K562 (cell line): Measurements from ENCODE around the gene RNF114. TPM values are rescaled to one million over a fixed set of nuclear protein-coding genes. Genes with fewer than 3 reads are reported as not detected.
A peak's percentile ranks its signal among the peaks of the same experiment; 100 is the strongest.

ENCODE experiments used
- ATAC-seq: fragments of 200-7000 bp; cut with Tn5 transposase; 3 replicates; pipeline ENCODE4 v1.9.1; 2020; ENCODE audit warnings: moderate library complexity
- BruUV-seq: library from RNA; stranded (reverse); fragments of 400-500 nt; replicated peaks from 2 replicates; lab custom pipeline; 2021; lab: Mats Ljungman, UMichigan
- CTCF ChIA-PET: fragments of 300-600 bp; formaldehyde crosslinking; extraction: SDS; loops from one replicate; lab custom pipeline; 2021; ENCODE audit warnings: low intra/inter-chr PET ratio; lab: Yijun Ruan, JAX
- POLR2A ChIA-PET: fragments of 300-600, 350-650 bp; sonication (Branson Sonifier 250); formaldehyde crosslinking; extraction: SDS; loops from one replicate; lab custom pipeline; 2021; ENCODE audit warnings: antibody characterized with exemption, inconsistent platforms; lab: Yijun Ruan, JAX
- DNase-seq, 4 experiments: peaks; one replicate each; pipeline versions ENCODE4 v3.0.0 to v3.0.0-alpha.2; 2011 to 2018; ENCODE audit warnings: low spot score in 3 of 4, mixed read lengths in 3 of 4; ENCODE audit errors: extremely low read depth in 1 of 4
- FAIRE-seq: peaks from 2 replicates; lab custom pipeline; 2011; peaks lifted over from hg19 to GRCh38; lab: Jason Lieb, UNC
- H2AFZ ChIP-seq: 2 replicates; pipeline ENCODE4 v1.6.0; 2011; ENCODE audit warnings: low read depth, low read length, control low read depth, inconsistent platforms
- H3K27ac ChIP-seq: fragments of 200-600 bp; 3 replicates; pipeline ENCODE4 v1.8.0; 2011; ENCODE audit warnings: low read depth, mild to moderate bottlenecking, control low read depth, inconsistent platforms, low read length, moderate library complexity, mixed read lengths; ENCODE audit errors: extremely low read depth
- H3K27me3 ChIP-seq, 2 experiments: fragments of 300-600 bp in 1 of 2; 2 replicates in 1 of 2; 3 replicates in 1 of 2; pipeline versions ENCODE4 v1.6.0 to v1.8.0; 2011; ENCODE audit warnings: inconsistent platforms in 2 of 2, low read length in 2 of 2, mild to moderate bottlenecking in 1 of 2, mixed read lengths in 1 of 2, moderate library complexity in 1 of 2; ENCODE audit not compliant: control insufficient read depth in 2 of 2, insufficient read depth in 2 of 2
- H3K36me3 ChIP-seq: fragments of 300-600 bp; 3 replicates; pipeline ENCODE4 v1.8.0; 2011; ENCODE audit warnings: mild to moderate bottlenecking, low read length, inconsistent platforms; ENCODE audit not compliant: control insufficient read depth, insufficient read depth
- H3K4me1 ChIP-seq, 2 experiments: fragments of 200-600 bp in 1 of 2; replicated peaks in 1 of 2; 2 replicates in 1 of 2; 3 replicates in 1 of 2; pipeline versions ENCODE4 v1.5.1 to v1.8.0; 2011; ENCODE audit warnings: inconsistent platforms in 2 of 2, low read length in 2 of 2, mild to moderate bottlenecking in 1 of 2, mixed read lengths in 1 of 2, moderate library complexity in 1 of 2; ENCODE audit not compliant: control insufficient read depth in 2 of 2, insufficient read depth in 2 of 2
- H3K4me2 ChIP-seq: 2 replicates; pipeline ENCODE4 v1.6.1; 2011; ENCODE audit warnings: low read length, control low read depth, inconsistent platforms, mixed read lengths; ENCODE audit not compliant: insufficient read depth
- H3K4me3 ChIP-seq: fragments of 200-600 bp; sonication (generic), shearing (Covaris generic); 2 replicates; pipeline ENCODE4 v1.5.1; 2016; ENCODE audit warnings: control low read depth, inconsistent platforms
- H3K79me2 ChIP-seq: fragments of 200-600 bp; 3 replicates; pipeline ENCODE4 v1.8.0; 2011; ENCODE audit warnings: low read length, inconsistent platforms; ENCODE audit not compliant: control insufficient read depth, insufficient read depth
- H3K9ac ChIP-seq, 2 experiments: 2 replicates each; pipeline versions ENCODE4 v1.6.0 to v1.6.1; 2011; ENCODE audit warnings: low read depth in 2 of 2, low read length in 2 of 2, control low read depth in 1 of 2, inconsistent platforms in 1 of 2, mild to moderate bottlenecking in 1 of 2, mixed read lengths in 1 of 2; ENCODE audit not compliant: insufficient read depth in 1 of 2
- H3K9me1 ChIP-seq: one replicate; pipeline ENCODE4 v1.6.0; 2011; ENCODE audit warnings: inconsistent platforms, mild to moderate bottlenecking, low read length, moderate library complexity; ENCODE audit not compliant: control insufficient read depth, insufficient read depth
- H3K9me3 ChIP-seq: replicated peaks from 2 replicates; pipeline ENCODE4 v1.5.1; 2011; ENCODE audit warnings: low read depth, low read length, inconsistent platforms; ENCODE audit not compliant: control insufficient read depth, insufficient read depth
- H4K20me1 ChIP-seq: replicated peaks from 2 replicates; pipeline ENCODE4 v1.6.1; 2011; ENCODE audit warnings: low read length, inconsistent platforms, mixed read lengths; ENCODE audit not compliant: control insufficient read depth, insufficient read depth
- NFATC3 ChIP-seq: fragments of 450-650 bp; IDR thresholded peaks from 2 replicates; pipeline ENCODE4 v1.6.1; 2017; ENCODE audit warnings: mild to moderate bottlenecking
- NFIC ChIP-seq: fragments of 450-650 bp; IDR thresholded peaks from 2 replicates; pipeline ENCODE4 v1.6.1; 2017; ENCODE audit warnings: mild to moderate bottlenecking, inconsistent platforms
- WGBS: fragments of 100-300 bp; shearing (Covaris generic); methylation state at CpG from one replicate; pipeline ENCODE4 v1.1.6; 2016; ENCODE audit warnings: low coverage, mixed read lengths; ENCODE audit not compliant: insufficient coverage; ENCODE audit errors: missing lambda C conversion rate; 5-methylcytosine and 5-hydroxymethylcytosine counted together
- in situ Hi-C: fragments of 300-500 bp; cut with MboI; formaldehyde crosslinking; loops from 4 replicates; pipeline ENCODE4 v1.15.0; 2018; ENCODE audit warnings: inconsistent platforms, mixed read lengths
- intact Hi-C: fragments of 100-400 bp; cut with micrococcal nuclease; formaldehyde crosslinking; loops from 2 replicates; pipeline ENCODE4 v1.14.2; 2022
- polyA plus RNA-seq, 8 experiments: library from polyadenylated mRNA; depleted of rRNA in 4 of 8; stranded (reverse) in 5 of 8; unstranded in 3 of 8; fragments of >200 nt; fragmentation: Nextera tagmentation in 2 of 8; fragmentation: Illumina TruSeq in 1 of 8; extraction: Ambion mirVana in 2 of 8; extraction: Trizol in 1 of 8; gene quantifications; 2 replicates each; pipeline versions ENCODE4 v1.2.1 to v1.2.3, GENCODE V29; 2011 to 2014; ENCODE audit warnings: inconsistent platforms in 1 of 8, missing spikeins in 1 of 8
- total RNA-seq, 7 experiments: library from RNA; depleted of rRNA in 6 of 7; stranded (reverse); fragments of >200 nt in 6 of 7; fragmentation: Illumina TruSeq in 2 of 7; extraction: Trizol in 2 of 7; gene quantifications; 2 replicates each; pipeline versions ENCODE4 v1.2.1 to v1.2.3, GENCODE V29; 2011 to 2021; ENCODE audit warnings: low replicate concordance in 1 of 7

The RNF114 gene
- total and polyA plus RNA-seq, 9 of the 15 experiments (the other 6 are each of a cell fraction or from before 2014, with no cell fraction given) = 38.6 to 111 (median 62.6) TPM

DNA sequence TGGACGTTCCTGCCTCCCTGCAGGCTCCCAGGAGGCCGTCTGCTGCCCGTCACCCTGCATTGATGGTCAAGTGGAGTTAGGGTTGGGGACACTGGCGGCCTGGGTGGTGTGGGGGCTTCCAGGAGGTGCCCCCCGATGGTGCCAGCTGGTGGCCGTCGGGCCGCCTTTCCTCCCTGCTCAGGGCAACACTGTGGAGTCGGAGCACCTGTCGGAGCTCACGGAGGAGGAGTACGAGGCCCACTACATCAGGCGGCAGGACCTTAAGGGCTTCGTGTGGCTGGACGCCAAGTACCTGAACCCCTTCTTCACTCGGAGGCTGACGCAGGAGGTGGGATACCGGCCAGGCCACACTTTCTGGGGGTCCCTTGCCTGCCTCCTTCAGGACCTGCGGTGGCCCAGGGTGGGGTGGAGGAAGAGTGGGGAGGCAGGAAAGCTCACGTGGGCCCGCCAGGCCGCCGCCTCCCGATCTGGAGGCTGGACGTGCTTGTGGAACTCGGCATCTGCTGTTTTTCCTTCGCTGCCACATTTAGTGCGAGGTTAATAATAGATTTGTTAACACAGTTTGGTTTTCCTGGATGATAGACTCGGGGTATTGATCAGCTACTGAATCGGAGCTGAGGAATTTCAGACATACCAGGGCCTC is 49.5 kb upstream of the RNF114 start:
- FAIRE-seq (no peak), ATAC-seq (no peak), DNase-seq (no peak)
- no peaks in the 10 kb centered on the region for H3K79me2 ChIP-seq
- 79% methylated on average over 19 of the region's 30 CpGs for WGBS
- H3K9me3 ChIP-seq = no peaks in the 10 kb centered on the region
- no TSS peak for BruUV-seq
- ChIA-PET CTCF (interaction anchor here (2.8 to 3.0 kb wide), 2 partner anchors 276 to 553 kb away, joined by 18 to 22 read pairs; no protein-coding TSS in a partner anchor), POLR2A (interaction anchor here (0.6 to 2.4 kb wide), 5 partner anchors 9 to 295 kb away, joined by 3 to 8 read pairs (median 3); no protein-coding TSS in a partner anchor)
- no peak overlapping the region for H3K27ac ChIP-seq
- H2AFZ ChIP-seq = no peak overlapping the region
- peaks cover 53% of the 10 kb centered on the region; the same call in 2 of the 3 replicates for H3K36me3 ChIP-seq
- peaks cover 12% of the 10 kb centered on the region; the same call in 1 of the 2 replicates for H4K20me1 ChIP-seq
- no peaks in the 10 kb centered on the region for H3K27me3 ChIP-seq
- in situ Hi-C loops = loop anchor here (25.0 kb wide), 1 partner anchor 549 kb away; no protein-coding TSS in a partner anchor
- peaks cover 0 to 30% of the 10 kb centered on the region in 2 experiments; a peak in 3 of 5 replicates for H3K4me1 ChIP-seq
- intact Hi-C loops = no loop called here
- H3K9me1 ChIP-seq = peaks cover 4% of the 10 kb centered on the region
- H3K4me3 ChIP-seq = no peak overlapping the region
- TF ChIP-seq NFATC3 (no peak), NFIC (0 out of 2 replicates have a peak, but pooled peaks have one; percentile 7)
- TF ChIP-seq, all 486 proteins: peak for 1
- Histone ChIP-seq H3K4me2 (no peak overlapping the region), H3K9ac (no peak overlapping the region)
